ENCODE data around the gene TIMP2. TPM values are rescaled to one million over a fixed set of nuclear protein-coding genes. Genes with fewer than 3 reads are reported as not detected.

Gene TIMP2
- total RNA-seq, 2 experiments from 2014 or later: 2.4 to 2.6 TPM

DNA sequence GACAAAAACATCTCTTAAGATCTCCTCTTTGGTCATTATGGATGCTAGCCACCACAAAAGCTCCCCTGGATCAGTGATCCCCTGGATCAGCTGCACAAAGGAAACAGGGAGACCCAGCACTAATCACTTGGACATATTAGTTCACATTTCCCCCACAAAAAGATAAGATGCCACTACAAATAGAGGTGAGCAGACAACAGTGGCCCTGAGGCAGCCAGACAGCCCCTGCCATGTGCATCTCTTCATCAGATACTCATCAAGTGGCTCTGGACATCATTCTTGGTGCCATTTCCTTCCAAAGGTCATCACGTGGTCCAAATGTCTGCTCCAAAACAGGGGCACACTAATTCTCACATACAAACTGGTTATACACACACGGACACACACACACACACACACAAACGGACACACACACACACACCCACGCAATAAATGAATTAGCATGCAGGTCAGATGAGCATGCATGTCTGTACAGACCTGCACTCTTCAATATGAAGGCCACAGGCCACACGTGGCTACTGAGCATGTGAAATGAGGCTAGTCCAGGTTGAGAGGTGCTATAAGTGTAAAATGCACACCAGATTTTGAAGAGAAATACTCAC, 88.7 kb downstream of the TIMP2 start:
- Mint-ChIP-seq H3K4me1 (peaks cover 30% of the 10 kb centered on the region), H3K9me3 (no peaks in the 10 kb centered on the region), H3K27ac (peak overlapping the region; percentile 15), H3K4me3 (no peak overlapping the region), H3K36me3 (ENCODE audit: low read depth) (peaks cover 45% of the 10 kb centered on the region), H3K27me3 (no peaks in the 10 kb centered on the region)
- no peak for DNase-seq
- POLR2A ChIA-PET: no interaction called here
- CTCF ChIA-PET: interaction anchor here (1.6 to 2.6 kb wide), 2 partner anchors 9 to 17 kb away, joined by 4 to 6 read pairs; no protein-coding TSS in a partner anchor

DNA sequence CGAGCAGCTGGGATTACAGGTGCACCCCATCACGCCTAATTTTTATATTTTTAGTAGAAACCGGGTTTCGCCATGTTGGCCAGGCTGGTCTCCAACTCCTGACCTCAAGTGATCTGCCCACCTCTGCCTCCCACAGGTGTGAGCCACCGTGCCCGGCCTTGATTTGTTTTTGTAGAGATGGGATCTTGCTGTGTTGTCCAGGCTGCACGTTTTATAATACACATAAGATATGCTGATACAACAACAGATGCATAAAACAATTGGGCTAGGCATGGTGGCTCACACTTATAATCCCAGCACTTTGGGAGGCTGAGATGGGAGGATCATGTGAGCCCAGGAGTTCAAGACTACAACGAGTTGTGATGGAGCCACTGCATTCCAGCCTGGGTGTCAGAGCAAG, 90.6 kb downstream of the TIMP2 start:
- Mint-ChIP-seq H3K27me3 (no peaks in the 10 kb centered on the region), H3K9me3 (no peaks in the 10 kb centered on the region), H3K36me3 (ENCODE audit: low read depth) (peaks cover 52% of the 10 kb centered on the region), H3K4me1 (peaks cover 29% of the 10 kb centered on the region), H3K27ac (no peak overlapping the region), H3K4me3 (no peak overlapping the region)
- DNase-seq: no peak
- ChIA-PET POLR2A (no interaction called here), CTCF (interaction anchor here (1.6 to 2.6 kb wide), 2 partner anchors 13 to 15 kb away, joined by 4 to 6 read pairs; no protein-coding TSS in a partner anchor)

DNA sequence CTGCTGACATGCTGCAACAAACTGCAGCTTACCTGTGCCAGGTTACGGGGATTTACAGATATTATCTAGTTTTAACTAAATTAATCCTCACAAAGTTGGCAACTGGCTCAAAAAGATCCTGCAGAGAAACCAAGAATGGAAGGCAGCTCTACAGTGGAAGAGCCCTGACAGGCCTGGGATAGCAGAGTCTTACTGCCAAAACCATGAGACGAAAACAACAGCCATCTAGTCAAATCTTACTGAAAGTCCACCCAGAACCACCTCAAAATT, 92.7 kb downstream of the TIMP2 start:
- DNase-seq: no peak
- Mint-ChIP-seq H3K27me3 (no peaks in the 10 kb centered on the region), H3K27ac (no peak overlapping the region), H3K4me1 (peaks cover 16% of the 10 kb centered on the region), H3K36me3 (ENCODE audit: low read depth) (peaks cover 60% of the 10 kb centered on the region), H3K9me3 (no peaks in the 10 kb centered on the region), H3K4me3 (no peak overlapping the region)
- ChIA-PET POLR2A (no interaction called here), CTCF (interaction anchor here (0.9 kb wide), 1 partner anchor 190 kb away, joined by 3 read pairs; no protein-coding TSS in a partner anchor)

DNA sequence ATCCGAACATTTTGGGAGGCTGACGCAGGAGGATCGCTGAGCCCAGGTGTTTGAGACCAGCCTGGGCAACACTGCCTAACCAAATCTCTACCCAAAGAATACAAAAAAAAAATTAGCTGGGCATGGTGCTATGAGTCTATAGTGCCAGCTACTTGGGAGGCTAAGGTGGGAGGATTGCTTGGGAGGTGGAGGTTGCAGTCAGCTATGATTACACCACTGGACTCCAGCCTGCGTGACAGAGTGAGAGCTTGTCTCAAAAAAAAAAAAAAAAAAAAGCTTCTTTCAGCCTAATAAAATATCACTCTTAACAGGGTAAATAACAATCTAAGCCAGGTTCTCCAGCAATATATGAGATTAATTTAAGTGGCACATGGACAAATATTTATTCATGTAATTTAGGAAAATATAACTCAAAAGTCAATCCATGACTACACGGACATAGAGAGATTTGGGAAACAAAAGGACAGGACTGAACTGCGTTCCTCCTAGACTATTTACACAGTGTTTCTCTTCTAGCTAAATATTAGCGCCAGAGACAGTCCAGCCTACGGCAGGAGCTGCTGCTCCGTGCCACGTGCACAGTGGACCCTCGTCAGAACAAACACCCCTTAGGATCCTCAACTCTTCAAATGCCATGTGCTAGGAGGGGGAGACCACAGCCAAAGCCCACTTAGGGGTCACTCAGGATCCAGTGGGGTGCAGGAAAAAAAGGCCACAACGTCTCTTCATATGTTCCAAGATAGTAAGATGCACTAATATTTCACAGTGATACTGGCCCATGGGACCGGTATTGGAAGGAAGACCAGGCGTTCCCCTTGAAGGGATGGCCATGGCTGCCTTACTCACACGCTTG, 93.3 kb downstream of the TIMP2 start:
- ChIA-PET POLR2A (interaction anchor here (0.6 kb wide), 1 partner anchor 68 kb away, joined by 4 read pairs; no protein-coding TSS in a partner anchor), CTCF (interaction anchor here (0.6 to 0.9 kb wide), 3 partner anchors 13 to 190 kb away, joined by 3 read pairs; no protein-coding TSS in a partner anchor)
- Mint-ChIP-seq H3K27ac (no peak overlapping the region), H3K4me3 (no peak overlapping the region), H3K4me1 (peaks cover 11% of the 10 kb centered on the region), H3K27me3 (no peaks in the 10 kb centered on the region), H3K9me3 (no peaks in the 10 kb centered on the region), H3K36me3 (ENCODE audit: low read depth) (peaks cover 59% of the 10 kb centered on the region)
- no peak for DNase-seq

DNA sequence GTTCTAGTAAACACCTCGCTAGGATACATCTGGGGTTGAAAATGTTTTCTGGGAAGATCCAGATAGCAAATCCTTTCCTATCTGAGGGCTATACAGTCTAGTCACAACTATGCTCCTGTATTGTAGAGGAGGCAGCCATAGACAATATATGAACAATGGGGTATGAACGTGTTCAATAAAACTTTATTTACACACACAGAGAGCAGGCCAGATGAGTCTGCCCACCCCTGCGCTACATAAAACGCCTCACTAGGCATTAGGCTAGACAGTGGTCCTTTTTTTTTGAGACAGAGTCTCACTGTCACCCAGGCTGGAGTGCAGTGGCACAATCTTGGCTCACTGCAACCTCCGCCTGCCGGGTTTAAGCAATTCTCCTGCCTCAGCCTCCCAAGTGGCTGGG, 95.7 kb downstream of the TIMP2 start:
- ChIA-PET CTCF (interaction anchor here (0.6 to 2.4 kb wide), 2 partner anchors 10 to 1370 kb away, joined by 3 to 12 read pairs; no protein-coding TSS in a partner anchor), POLR2A (no interaction called here)
- no peak for DNase-seq
- Mint-ChIP-seq H3K27ac (no peak overlapping the region), H3K36me3 (ENCODE audit: low read depth) (peaks cover 62% of the 10 kb centered on the region), H3K27me3 (no peaks in the 10 kb centered on the region), H3K4me1 (peaks cover 23% of the 10 kb centered on the region), H3K4me3 (no peak overlapping the region), H3K9me3 (no peaks in the 10 kb centered on the region)

DNA sequence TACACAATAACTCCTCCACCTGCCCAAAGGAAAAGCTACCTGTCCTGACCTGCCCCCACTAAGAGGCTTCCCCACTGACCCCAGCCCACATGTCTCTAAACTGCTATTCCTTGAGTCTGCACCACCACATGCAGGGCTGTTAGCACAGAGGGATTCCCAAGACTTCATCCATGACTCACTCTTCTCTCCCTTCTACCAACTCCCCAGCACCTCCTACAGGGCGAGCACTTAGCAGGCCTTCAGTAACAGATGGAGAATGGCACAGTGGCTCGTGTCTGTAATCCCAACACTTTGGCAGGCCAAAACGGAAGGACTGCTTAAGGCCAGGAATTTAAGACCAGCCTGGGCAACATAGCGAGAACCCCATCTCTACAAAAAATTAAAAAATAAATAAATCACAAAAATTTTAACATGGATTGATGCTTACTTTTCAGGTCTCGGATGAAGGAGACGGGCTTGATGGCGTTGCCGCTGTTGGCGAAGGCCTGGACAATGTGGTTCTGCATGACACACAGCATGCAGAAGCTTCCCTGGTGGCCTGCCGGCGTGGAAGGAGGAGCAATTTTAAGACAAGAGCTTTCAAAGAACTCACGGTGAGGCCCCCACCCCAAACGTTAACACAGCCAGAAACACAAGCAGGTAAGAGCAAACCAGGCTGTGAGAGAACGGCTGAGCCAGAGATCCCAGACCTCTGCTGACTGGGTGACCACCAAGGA, 96.6 kb downstream of the TIMP2 start:
- CTCF ChIA-PET: interaction anchor here (1.5 to 2.4 kb wide), 2 partner anchors 9 kb away, joined by 4 to 12 read pairs; no protein-coding TSS in a partner anchor
- H3K27ac Mint-ChIP-seq: peak overlapping the region; percentile 1
- DNase-seq: no peak

DNA sequence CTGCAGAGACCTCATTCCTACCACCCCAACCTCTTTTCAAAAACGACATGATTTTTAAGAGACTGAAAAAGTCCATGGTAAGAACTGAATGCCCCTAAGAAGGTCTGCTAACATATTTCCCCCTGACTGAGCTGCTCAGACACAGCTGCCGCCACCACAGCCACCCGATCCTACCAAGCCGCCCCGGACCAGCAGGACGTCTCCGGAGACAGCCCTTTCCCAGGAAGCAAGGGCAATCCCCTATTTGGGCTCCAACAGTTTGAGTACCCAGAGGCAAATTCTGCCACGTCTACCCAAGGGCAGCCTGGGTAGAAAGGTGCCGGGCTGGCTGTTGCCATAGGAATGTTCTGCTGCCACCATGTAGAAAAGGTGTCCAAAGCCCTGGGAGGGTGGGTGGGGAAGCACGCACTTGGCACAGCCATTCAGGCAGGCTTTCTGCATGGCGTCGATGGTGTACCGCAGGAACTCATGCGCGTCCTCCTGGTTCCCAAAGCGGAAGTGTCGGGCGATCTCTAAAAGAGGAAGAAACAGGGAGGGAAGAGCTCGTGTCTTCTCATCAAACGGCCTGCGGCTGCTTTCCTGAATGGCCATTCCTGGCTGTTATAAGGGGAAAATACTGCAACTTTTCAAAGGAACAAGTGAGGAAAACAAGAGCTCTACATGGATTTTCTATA, 98.2 kb downstream of the TIMP2 start:
- CTCF ChIA-PET: interaction anchor here (1.1 to 1.5 kb wide), 2 partner anchors 11 to 42 kb away, joined by 3 to 4 read pairs; no protein-coding TSS in a partner anchor
- Mint-ChIP-seq H3K9me3 (no peaks in the 10 kb centered on the region), H3K4me1 (peaks cover 37% of the 10 kb centered on the region), H3K27me3 (no peaks in the 10 kb centered on the region), H3K27ac (no peak overlapping the region), H3K4me3 (no peak overlapping the region), H3K36me3 (ENCODE audit: low read depth) (peaks cover 69% of the 10 kb centered on the region)
- no peak for DNase-seq
- POLR2A ChIA-PET: no interaction called here

More for the DNA sequence above, 96.6 kb downstream of the TIMP2 start:
- POLR2A ChIA-PET: no interaction called here
- H3K27me3 Mint-ChIP-seq: no peaks in the 10 kb centered on the region
- no peak overlapping the region for H3K4me3 Mint-ChIP-seq
- H3K4me1 Mint-ChIP-seq: peaks cover 26% of the 10 kb centered on the region
- no peaks in the 10 kb centered on the region for H3K9me3 Mint-ChIP-seq
- peaks cover 67% of the 10 kb centered on the region for H3K36me3 Mint-ChIP-seq (ENCODE audit: low read depth)

DNA sequence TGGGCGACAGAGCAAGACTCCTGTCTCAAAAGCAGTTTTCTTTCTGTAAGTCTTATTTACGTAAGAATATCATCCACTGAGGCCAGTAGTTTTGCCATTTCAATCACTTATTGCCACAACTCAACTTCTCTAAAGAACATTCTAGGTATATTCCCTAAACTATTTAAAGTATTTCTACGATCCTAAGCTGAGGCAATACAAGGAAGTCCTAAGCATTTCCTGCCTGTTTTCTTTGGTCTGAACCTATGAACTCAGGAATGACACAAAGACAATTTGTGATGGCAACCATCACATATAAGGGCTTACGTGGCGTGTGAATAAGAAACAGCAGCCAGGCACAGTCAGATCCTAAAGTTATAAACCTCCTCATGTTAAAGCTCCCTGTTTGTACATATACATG, 98.8 kb downstream of the TIMP2 start:
- no peaks in the 10 kb centered on the region for H3K27me3 Mint-ChIP-seq
- DNase-seq: no peak
- H3K4me1 Mint-ChIP-seq: peaks cover 40% of the 10 kb centered on the region
- no peaks in the 10 kb centered on the region for H3K9me3 Mint-ChIP-seq
- no peak overlapping the region for H3K4me3 Mint-ChIP-seq
- POLR2A ChIA-PET: no interaction called here
- H3K27ac Mint-ChIP-seq: no peak overlapping the region
- peaks cover 71% of the 10 kb centered on the region for H3K36me3 Mint-ChIP-seq (ENCODE audit: low read depth)
- CTCF ChIA-PET: no interaction called here

DNA sequence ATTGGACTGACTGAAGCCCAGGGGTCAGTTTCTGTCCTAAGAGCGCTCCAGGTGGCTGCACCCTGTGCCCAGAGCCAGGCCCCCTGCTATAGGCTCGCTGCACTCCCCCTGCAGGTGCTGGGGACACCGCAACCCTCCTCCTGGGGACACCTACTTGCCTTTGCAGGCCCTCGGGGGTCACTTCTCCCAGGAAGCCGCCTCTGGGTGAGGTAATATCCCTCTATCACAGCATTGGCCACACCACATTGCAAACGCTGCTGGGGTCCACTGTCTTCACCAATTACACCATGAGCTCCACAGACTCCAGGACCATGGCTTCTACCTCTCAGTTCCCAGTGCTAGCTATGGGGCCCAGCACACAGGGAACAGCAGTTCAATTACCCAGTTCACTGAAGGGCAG, 99.5 kb downstream of the TIMP2 start:
- H3K9me3 Mint-ChIP-seq: no peaks in the 10 kb centered on the region
- ChIA-PET CTCF (no interaction called here), POLR2A (no interaction called here)
- no peak for DNase-seq
- H3K36me3 Mint-ChIP-seq (ENCODE audit: low read depth): peaks cover 75% of the 10 kb centered on the region
- no peak overlapping the region for H3K4me3 Mint-ChIP-seq
- no peaks in the 10 kb centered on the region for H3K27me3 Mint-ChIP-seq
- H3K4me1 Mint-ChIP-seq: peaks cover 45% of the 10 kb centered on the region
- peak overlapping the region; percentile 76 for H3K27ac Mint-ChIP-seq

DNA sequence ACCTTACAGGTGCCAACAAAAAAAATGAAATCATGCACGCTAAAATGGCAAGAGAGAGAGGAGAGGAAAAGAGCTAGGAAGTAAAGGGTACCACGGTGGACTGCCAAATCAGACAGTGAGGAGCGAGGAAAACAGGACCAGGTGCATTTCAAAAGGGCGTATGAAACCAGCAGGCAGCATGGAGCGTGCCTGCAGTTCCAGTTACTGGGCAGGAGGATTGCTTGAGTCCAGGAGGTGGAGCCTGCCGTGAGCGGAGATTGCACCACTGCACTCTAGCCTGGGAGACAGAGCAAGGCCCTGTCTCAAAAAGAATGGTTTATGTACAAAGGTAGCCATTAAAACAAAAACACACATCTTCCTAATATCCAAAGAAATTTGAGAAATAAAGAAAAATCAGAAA, 100.9 kb downstream of the TIMP2 start:
- peaks cover 82% of the 10 kb centered on the region for H3K36me3 Mint-ChIP-seq (ENCODE audit: low read depth)
- H3K4me1 Mint-ChIP-seq: peaks cover 57% of the 10 kb centered on the region
- no peaks in the 10 kb centered on the region for H3K27me3 Mint-ChIP-seq
- DNase-seq: no peak
- no peaks in the 10 kb centered on the region for H3K9me3 Mint-ChIP-seq
- H3K4me3 Mint-ChIP-seq: no peak overlapping the region
- peak overlapping the region; percentile 15 for H3K27ac Mint-ChIP-seq
- CTCF ChIA-PET: no interaction called here
- POLR2A ChIA-PET: no interaction called here

DNA sequence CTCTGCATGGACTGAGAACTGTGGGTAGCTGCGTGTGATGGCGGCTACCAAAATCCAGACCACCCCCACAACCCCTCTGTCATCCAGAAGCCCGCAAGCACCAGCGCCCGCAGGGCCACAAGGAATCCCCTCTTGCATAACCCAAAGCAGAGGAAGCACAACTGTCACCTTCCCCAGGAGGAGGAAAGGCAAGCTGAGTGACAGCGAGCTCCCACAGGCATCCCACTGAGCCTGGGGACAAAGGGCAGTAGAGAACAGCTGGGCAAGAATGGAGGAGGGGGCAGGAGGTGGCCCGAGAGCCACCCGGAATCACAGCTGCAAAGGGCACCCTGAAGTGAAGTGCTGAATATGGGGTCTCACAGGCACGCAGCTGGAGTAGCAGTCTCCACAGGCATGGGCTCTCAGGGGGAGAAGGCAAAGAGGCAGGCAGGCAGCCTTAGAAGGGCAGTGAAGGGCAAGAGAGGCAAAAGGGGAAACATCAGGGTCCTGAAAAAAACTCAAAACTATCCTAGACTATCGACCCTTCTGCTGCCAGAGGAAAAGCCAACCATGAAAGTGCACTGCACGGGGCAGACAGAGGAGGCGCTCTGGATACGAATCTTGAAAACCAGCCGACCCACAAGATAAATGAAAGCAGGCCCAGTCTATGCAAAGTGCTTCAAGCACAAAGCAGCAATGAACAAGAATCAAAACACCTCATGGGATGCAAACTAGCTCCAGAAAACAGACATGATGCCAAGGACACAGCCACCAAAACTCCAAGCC, 101.7 kb downstream of the TIMP2 start:
- H3K4me3 Mint-ChIP-seq: no peak overlapping the region
- no peaks in the 10 kb centered on the region for H3K9me3 Mint-ChIP-seq
- peaks cover 86% of the 10 kb centered on the region for H3K36me3 Mint-ChIP-seq (ENCODE audit: low read depth)
- CTCF ChIA-PET: interaction anchor here (1.0 to 1.8 kb wide), 3 partner anchors 16 to 105 kb away, joined by 3 to 5 read pairs (median 4); no protein-coding TSS in a partner anchor
- POLR2A ChIA-PET: interaction anchor here (0.9 kb wide), 1 partner anchor 18 kb away, joined by 3 read pairs; no protein-coding TSS in a partner anchor
- no peaks in the 10 kb centered on the region for H3K27me3 Mint-ChIP-seq
- no peak for DNase-seq
- H3K4me1 Mint-ChIP-seq: peaks cover 63% of the 10 kb centered on the region
- peak overlapping the region; percentile 73 for H3K27ac Mint-ChIP-seq

DNA sequence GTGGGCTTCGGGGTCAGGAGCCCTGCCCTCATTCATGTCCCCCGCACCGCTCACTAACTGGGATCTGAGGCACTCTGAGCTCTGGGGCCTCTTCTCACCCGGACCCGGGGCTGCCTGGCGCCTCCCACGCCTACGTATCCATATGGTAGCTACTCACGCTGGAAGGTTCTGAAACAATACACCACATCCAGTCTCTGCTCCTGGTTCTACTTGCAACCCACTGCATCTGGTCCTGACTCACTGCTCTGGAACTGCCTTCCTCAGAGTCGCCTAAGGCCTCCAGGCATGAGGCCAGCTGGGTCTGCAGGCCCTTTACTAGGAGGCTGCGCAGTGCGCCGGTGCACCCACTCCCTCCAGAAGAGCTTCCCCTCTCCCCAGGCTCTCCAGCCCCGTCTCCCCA, 102.6 kb downstream of the TIMP2 start:
- Mint-ChIP-seq H3K27ac (peak overlapping the region; percentile 73), H3K4me3 (no peak overlapping the region), H3K27me3 (no peaks in the 10 kb centered on the region), H3K36me3 (ENCODE audit: low read depth) (peaks cover 84% of the 10 kb centered on the region), H3K4me1 (peaks cover 67% of the 10 kb centered on the region), H3K9me3 (no peaks in the 10 kb centered on the region)
- no peak for DNase-seq
- POLR2A ChIA-PET: interaction anchor here (0.9 kb wide), 1 partner anchor 17 kb away, joined by 3 read pairs; no protein-coding TSS in a partner anchor
- CTCF ChIA-PET: interaction anchor here (0.6 to 1.8 kb wide), 4 partner anchors 11 to 104 kb away, joined by 3 to 5 read pairs (median 4); no protein-coding TSS in a partner anchor

Data from activated CD4-positive, alpha-beta T cell treated with anti-CD3 and anti-CD28 coated beads, Interleukin-2, amount 10 ng/mL, durations not matched to agents 7 days and 5 days (primary cell).